HL-60 (cell line): ENCODE measurements around the gene BCL10.

ENCODE experiments used
- GABPA ChIP-seq: IDR thresholded peaks from 2 replicates; pipeline ENCODE4 v1.6.1; 2012; ENCODE audit warnings: low read depth
- POLR2AphosphoS5 ChIP-seq: IDR thresholded peaks from 2 replicates; pipeline ENCODE4 v1.6.1; 2012; ENCODE audit warnings: low read depth
- SPI1 ChIP-seq: IDR thresholded peaks from 2 replicates; pipeline ENCODE4 v1.6.1; 2012; ENCODE audit warnings: low read depth, mild to moderate bottlenecking, borderline replicate concordance
- TF ChIP-seq, protein P1 (sequence below): IDR thresholded peaks from one replicate; pipeline ENCODE4 v1.5.1; 2011; ENCODE audit warnings: low read length, control low read depth, inconsistent platforms; ENCODE audit not compliant: insufficient read depth
- TF ChIP-seq, protein P2 (sequence below): IDR thresholded peaks from 2 replicates; pipeline ENCODE4 v1.6.1; 2012; ENCODE audit warnings: low read depth; ENCODE audit not compliant: insufficient replicate concordance

DNA sequence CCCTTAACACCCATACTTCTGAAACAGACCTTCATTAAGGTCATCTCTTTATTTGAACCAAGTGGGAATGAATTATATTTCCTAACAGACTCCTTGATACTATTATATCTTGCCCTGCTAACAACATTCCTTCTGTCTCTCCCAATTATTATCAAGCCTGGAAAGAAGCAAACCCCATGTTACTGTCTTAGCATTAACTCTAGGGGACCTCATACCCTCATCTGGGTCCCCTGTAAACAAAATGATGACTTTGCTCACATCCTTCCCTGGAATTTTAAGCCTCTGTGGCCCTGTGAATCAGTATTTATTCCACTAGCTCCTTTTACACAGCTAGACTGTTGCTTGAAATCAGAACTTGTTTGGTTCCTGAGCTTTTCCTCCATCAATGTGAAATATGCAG, 38.3 kb upstream of the BCL10 start:
- TF ChIP-seq, protein P1, sequence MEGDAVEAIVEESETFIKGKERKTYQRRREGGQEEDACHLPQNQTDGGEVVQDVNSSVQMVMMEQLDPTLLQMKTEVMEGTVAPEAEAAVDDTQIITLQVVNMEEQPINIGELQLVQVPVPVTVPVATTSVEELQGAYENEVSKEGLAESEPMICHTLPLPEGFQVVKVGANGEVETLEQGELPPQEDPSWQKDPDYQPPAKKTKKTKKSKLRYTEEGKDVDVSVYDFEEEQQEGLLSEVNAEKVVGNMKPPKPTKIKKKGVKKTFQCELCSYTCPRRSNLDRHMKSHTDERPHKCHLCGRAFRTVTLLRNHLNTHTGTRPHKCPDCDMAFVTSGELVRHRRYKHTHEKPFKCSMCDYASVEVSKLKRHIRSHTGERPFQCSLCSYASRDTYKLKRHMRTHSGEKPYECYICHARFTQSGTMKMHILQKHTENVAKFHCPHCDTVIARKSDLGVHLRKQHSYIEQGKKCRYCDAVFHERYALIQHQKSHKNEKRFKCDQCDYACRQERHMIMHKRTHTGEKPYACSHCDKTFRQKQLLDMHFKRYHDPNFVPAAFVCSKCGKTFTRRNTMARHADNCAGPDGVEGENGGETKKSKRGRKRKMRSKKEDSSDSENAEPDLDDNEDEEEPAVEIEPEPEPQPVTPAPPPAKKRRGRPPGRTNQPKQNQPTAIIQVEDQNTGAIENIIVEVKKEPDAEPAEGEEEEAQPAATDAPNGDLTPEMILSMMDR, result no peak
- TF ChIP-seq GABPA, result no peak
- TF ChIP-seq, protein P2, sequence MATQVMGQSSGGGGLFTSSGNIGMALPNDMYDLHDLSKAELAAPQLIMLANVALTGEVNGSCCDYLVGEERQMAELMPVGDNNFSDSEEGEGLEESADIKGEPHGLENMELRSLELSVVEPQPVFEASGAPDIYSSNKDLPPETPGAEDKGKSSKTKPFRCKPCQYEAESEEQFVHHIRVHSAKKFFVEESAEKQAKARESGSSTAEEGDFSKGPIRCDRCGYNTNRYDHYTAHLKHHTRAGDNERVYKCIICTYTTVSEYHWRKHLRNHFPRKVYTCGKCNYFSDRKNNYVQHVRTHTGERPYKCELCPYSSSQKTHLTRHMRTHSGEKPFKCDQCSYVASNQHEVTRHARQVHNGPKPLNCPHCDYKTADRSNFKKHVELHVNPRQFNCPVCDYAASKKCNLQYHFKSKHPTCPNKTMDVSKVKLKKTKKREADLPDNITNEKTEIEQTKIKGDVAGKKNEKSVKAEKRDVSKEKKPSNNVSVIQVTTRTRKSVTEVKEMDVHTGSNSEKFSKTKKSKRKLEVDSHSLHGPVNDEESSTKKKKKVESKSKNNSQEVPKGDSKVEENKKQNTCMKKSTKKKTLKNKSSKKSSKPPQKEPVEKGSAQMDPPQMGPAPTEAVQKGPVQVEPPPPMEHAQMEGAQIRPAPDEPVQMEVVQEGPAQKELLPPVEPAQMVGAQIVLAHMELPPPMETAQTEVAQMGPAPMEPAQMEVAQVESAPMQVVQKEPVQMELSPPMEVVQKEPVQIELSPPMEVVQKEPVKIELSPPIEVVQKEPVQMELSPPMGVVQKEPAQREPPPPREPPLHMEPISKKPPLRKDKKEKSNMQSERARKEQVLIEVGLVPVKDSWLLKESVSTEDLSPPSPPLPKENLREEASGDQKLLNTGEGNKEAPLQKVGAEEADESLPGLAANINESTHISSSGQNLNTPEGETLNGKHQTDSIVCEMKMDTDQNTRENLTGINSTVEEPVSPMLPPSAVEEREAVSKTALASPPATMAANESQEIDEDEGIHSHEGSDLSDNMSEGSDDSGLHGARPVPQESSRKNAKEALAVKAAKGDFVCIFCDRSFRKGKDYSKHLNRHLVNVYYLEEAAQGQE, result no peak
- no peak for TF ChIP-seq POLR2AphosphoS5
- TF ChIP-seq SPI1, result no peak
